ENCODE measurements around the gene SYNE2. TPM values are rescaled to one million over a fixed set of nuclear protein-coding genes. Genes with fewer than 3 reads are reported as not detected.

Gene SYNE2
- total and polyA plus RNA-seq, 2 donors (not counting 3 experiments of a cell fraction or from before 2014, with no cell fraction given), result 16.0 to 53.7 TPM

DNA sequence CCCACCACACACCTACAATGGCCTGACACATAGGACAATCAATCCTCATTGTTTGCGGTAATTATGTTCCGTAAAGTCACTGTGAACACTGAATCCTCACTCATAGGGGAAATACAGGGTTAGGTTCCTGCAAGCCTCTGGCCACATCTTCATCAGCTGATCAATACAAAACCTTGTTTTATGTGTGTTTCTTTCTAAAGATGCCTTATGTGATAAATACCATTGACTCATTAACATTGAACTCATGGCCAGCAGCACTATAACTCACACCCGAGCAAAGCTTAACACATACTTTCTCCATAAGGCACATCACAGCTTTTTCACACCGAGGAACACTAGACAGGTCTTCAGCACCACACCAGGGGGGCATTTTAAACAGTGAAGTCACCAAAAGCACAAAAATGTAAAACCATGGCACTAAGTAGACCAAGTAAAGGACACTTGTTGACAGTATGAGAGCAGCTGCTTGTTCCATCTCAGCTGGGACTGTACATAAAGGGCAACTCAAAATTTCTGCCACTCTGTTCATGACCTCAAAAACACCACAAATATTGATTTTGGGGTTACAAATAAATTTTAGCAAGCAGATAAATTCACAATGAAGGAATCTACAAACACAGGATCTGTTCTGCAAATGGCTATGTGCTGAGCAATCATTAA lies 380.9 kb downstream of the SYNE2 start:
- dilution Hi-C loops (cut with MboI; ENCODE audit: extremely low pct_ligation_motif_present, low sequenced_read_pairs) (no loop called here), intact Hi-C loops (cut with micrococcal nuclease) (no loop called here)
- no peak overlapping the region for H3K9ac ChIP-seq (replicated peaks; ENCODE audit: extremely low read depth, insufficient read depth, low read length)
- H3K79me2 ChIP-seq (ENCODE audit: control insufficient read depth, insufficient read depth, low read length), result no peaks in the 10 kb centered on the region
- no peak for TF ChIP-seq POLR2AphosphoS5 (IDR thresholded peaks at IDR 0.05; ENCODE audit: insufficient read depth, low read depth, low read length)
- TF ChIP-seq MYC (IDR thresholded peaks at IDR 0.05; ENCODE audit: low read depth, low read length), result no peak
- TF ChIP-seq, protein P1, sequence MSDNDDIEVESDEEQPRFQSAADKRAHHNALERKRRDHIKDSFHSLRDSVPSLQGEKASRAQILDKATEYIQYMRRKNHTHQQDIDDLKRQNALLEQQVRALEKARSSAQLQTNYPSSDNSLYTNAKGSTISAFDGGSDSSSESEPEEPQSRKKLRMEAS (IDR thresholded peaks at IDR 0.05; ENCODE audit: insufficient read depth, insufficient read length), result no peak
- TF ChIP-seq JUN (IDR thresholded peaks at IDR 0.05; ENCODE audit: borderline replicate concordance, insufficient read depth, insufficient read length, low read depth), result no peak
- TF ChIP-seq POLR2A (IDR thresholded peaks at IDR 0.05; ENCODE audit: low read depth, low read length), result no peak
- TF ChIP-seq, protein P2, sequence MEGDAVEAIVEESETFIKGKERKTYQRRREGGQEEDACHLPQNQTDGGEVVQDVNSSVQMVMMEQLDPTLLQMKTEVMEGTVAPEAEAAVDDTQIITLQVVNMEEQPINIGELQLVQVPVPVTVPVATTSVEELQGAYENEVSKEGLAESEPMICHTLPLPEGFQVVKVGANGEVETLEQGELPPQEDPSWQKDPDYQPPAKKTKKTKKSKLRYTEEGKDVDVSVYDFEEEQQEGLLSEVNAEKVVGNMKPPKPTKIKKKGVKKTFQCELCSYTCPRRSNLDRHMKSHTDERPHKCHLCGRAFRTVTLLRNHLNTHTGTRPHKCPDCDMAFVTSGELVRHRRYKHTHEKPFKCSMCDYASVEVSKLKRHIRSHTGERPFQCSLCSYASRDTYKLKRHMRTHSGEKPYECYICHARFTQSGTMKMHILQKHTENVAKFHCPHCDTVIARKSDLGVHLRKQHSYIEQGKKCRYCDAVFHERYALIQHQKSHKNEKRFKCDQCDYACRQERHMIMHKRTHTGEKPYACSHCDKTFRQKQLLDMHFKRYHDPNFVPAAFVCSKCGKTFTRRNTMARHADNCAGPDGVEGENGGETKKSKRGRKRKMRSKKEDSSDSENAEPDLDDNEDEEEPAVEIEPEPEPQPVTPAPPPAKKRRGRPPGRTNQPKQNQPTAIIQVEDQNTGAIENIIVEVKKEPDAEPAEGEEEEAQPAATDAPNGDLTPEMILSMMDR (IDR thresholded peaks at IDR 0.05; ENCODE audit: extremely low read depth in 1 of 2, insufficient read depth in 1 of 2, low read depth in 1 of 2, low read length in 2 of 2), result no peak
- no peak for TF ChIP-seq EZH2 (IDR thresholded peaks at IDR 0.05; ENCODE audit: borderline replicate concordance, low read depth, low read length, severe bottlenecking)
- no peak for TF ChIP-seq FOS (IDR thresholded peaks at IDR 0.05; ENCODE audit: borderline replicate concordance, insufficient read depth, low read length)
- no peak for TF ChIP-seq GATA2 (IDR thresholded peaks at IDR 0.05; ENCODE audit: insufficient read depth, insufficient read length, low read depth, low read length)
- H3K4me3 ChIP-seq (replicated peaks in 1 of 3; ENCODE audit: insufficient read depth in 1 of 3, low read depth in 1 of 3, low read length in 3 of 3), result no peak overlapping the region
- DNase-seq (ENCODE audit: low read depth, low spot score), result no peak
- peaks cover 24% of the 10 kb centered on the region for H3K4me1 ChIP-seq (ENCODE audit: control insufficient read depth, extremely low read depth, insufficient read depth, low read length)
- no peak for FAIRE-seq
- no peaks in the 10 kb centered on the region for H3K9me1 ChIP-seq (replicated peaks; ENCODE audit: control insufficient read depth, extremely low read depth, insufficient read depth, low read length)
- H3K9me3 ChIP-seq (replicated peaks; ENCODE audit: control insufficient read depth, insufficient read depth, low read length), result no peaks in the 10 kb centered on the region
- peak overlapping the region; percentile 88 for H3K27ac ChIP-seq (ENCODE audit: insufficient read depth, low read depth, low read length)
- H3K36me3 ChIP-seq (ENCODE audit: control insufficient read depth in 2 of 2, extremely low read depth in 1 of 2, insufficient read depth in 2 of 2, low read length in 2 of 2), result no peaks in the 10 kb centered on the region
- CTCF ChIA-PET, result interaction anchor here (2.6 to 4.4 kb wide), 2 partner anchors 61 to 70 kb away, joined by 10 to 20 read pairs; partner anchors contain the start of gene ESR2
- H3K4me2 ChIP-seq (ENCODE audit: insufficient read depth, low read length), result no peak overlapping the region
- POLR2A ChIA-PET, result no interaction called here
- no peak overlapping the region for H2AFZ ChIP-seq (ENCODE audit: low read depth, low read length)
- H3K27me3 ChIP-seq (ENCODE audit: control insufficient read depth in 2 of 2, insufficient read depth in 2 of 2, low read length in 2 of 2), result no peaks in the 10 kb centered on the region
- no peaks in the 10 kb centered on the region for H4K20me1 ChIP-seq (replicated peaks; ENCODE audit: control insufficient read depth, extremely low read depth, insufficient read depth, low read length)
- no TSS peak for BruUV-seq (replicated peaks)

All from endothelial cell of umbilical vein (primary cell).